SK-N-SH (cell line): ENCODE results near the gene DUS2.

Source experiments
- CTCF ChIP-seq: fragments of 200-600 bp; sonication (generic); IDR thresholded peaks from 2 replicates; pipeline ENCODE4 v1.6.1; 2017; ENCODE audit warnings: antibody characterized with exemption, mild to moderate bottlenecking, moderate library complexity
- ELF1 ChIP-seq: IDR thresholded peaks from 2 replicates; pipeline ENCODE4 v1.4.0; 2012
- EP300 ChIP-seq, 2 experiments: IDR thresholded peaks; 2 replicates each; pipeline versions ENCODE4 v1.4.0 to v1.6.1; 2012; ENCODE audit warnings: borderline replicate concordance in 1 of 2, low read depth in 1 of 2, low read length in 1 of 2
- MAX ChIP-seq: IDR thresholded peaks from 2 replicates; pipeline ENCODE4 v1.4.0; 2012; ENCODE audit warnings: low read depth
- NRF1 ChIP-seq: IDR thresholded peaks from 2 replicates; pipeline ENCODE4 v1.6.1; 2012; ENCODE audit warnings: low read depth, mild to moderate bottlenecking, low read length
- RAD21 ChIP-seq: IDR thresholded peaks from 2 replicates; pipeline ENCODE4 v1.6.1; 2012; ENCODE audit warnings: mild to moderate bottlenecking, low read length
- REST ChIP-seq: IDR thresholded peaks from 2 replicates; pipeline ENCODE4 v1.6.1; 2012; ENCODE audit warnings: mild to moderate bottlenecking, low read depth, low read length, moderate library complexity
- SIN3A ChIP-seq: IDR thresholded peaks from 2 replicates; pipeline ENCODE4 v1.6.1; 2012; ENCODE audit warnings: low read depth, mild to moderate bottlenecking, low read length, moderate library complexity, borderline replicate concordance
- TAF1 ChIP-seq: IDR thresholded peaks from 2 replicates; pipeline ENCODE4 v1.6.1; 2012; ENCODE audit warnings: low read depth, mild to moderate bottlenecking, low read length, moderate library complexity, borderline replicate concordance
- TCF12 ChIP-seq: IDR thresholded peaks from 2 replicates; pipeline ENCODE4 v1.4.0; 2012
- YY1 ChIP-seq: IDR thresholded peaks from 2 replicates; pipeline ENCODE4 v1.4.0; 2012; ENCODE audit warnings: low read depth, mild to moderate bottlenecking
- ZBTB33 ChIP-seq: IDR thresholded peaks from 2 replicates; pipeline ENCODE4 v1.4.0; 2012; ENCODE audit warnings: low read depth, borderline replicate concordance

- TF ChIP-seq SIN3A (no peak), REST (no peak), YY1 (no peak), NRF1 (no peak), CTCF (no peak), TCF12 (no peak), ELF1 (no peak), MAX (no peak), ZBTB33 (no peak), RAD21 (no peak), TAF1 (no peak), EP300 (IDR thresholded peaks at IDR 0.05; ENCODE audit: borderline replicate concordance in 1 of 2, low read depth in 1 of 2, low read length in 1 of 2) (no peak)
These were observed 47.9 kb downstream of the DUS2 start for GRCh38 chr16:68070806-68071517.
